IMR-90 (cell line): ENCODE results near the gene ASB4. TPM values are rescaled to one million over a fixed set of nuclear protein-coding genes. Genes with fewer than 3 reads are reported as not detected.

ENCODE experiments used
- ATAC-seq: fragments of 200-7000 bp; cut with Tn5 transposase; 2 replicates; pipeline ENCODE4 v1.9.1; 2020; ENCODE audit warnings: low read depth, mild to moderate bottlenecking, moderate library complexity
- BruUV-seq: library from RNA; stranded (reverse); fragments of 400-500 nt; replicated peaks from 2 replicates; lab custom pipeline; 2021; lab: Mats Ljungman, UMichigan
- CTCF ChIA-PET: fragments of 300-600 bp; formaldehyde crosslinking; extraction: SDS; loops from one replicate; lab custom pipeline; 2021; ENCODE audit warnings: antibody characterized with exemption; lab: Yijun Ruan, JAX
- POLR2A ChIA-PET: fragments of 300-600 bp; sonication (Branson Sonifier 250); formaldehyde crosslinking; loops from one replicate; lab custom pipeline; 2022; ENCODE audit warnings: antibody characterized with exemption; ENCODE audit not compliant: unreplicated experiment; lab: Charles Lee
- DNase-seq: peaks from one replicate; pipeline ENCODE4 v3.0.0; 2013
- H2AFZ ChIP-seq: replicated peaks from 2 replicates; pipeline ENCODE3; 2013; ENCODE audit warnings: low read length, mild to moderate bottlenecking; ENCODE audit not compliant: poor library complexity
- H2AK5ac ChIP-seq: 2 replicates; pipeline ENCODE4 v1.6.1; 2013; ENCODE audit warnings: low read depth, low read length, inconsistent platforms
- H2AK9ac ChIP-seq: replicated peaks from 2 replicates; pipeline ENCODE3; 2013; ENCODE audit warnings: mild to moderate bottlenecking, low read depth, low read length, moderate library complexity; ENCODE audit not compliant: poor library complexity
- H2BK120ac ChIP-seq: 2 replicates; pipeline ENCODE4 v1.6.1; 2013; ENCODE audit warnings: low read depth, low read length, inconsistent platforms
- H2BK15ac ChIP-seq: 3 replicates; pipeline ENCODE4 v1.6.1; 2013; ENCODE audit warnings: low read depth, low read length, inconsistent platforms
- H2BK20ac ChIP-seq: 2 replicates; pipeline ENCODE4 v1.6.1; 2013; ENCODE audit warnings: low read depth, mild to moderate bottlenecking, inconsistent platforms, low read length, moderate library complexity
- H2BK5ac ChIP-seq: 2 replicates; pipeline ENCODE4 v1.6.1; 2013; ENCODE audit warnings: mild to moderate bottlenecking, low read depth, low read length, inconsistent platforms; ENCODE audit not compliant: poor library complexity, severe bottlenecking
- H3K14ac ChIP-seq: replicated peaks from 2 replicates; pipeline ENCODE4 v1.6.1; 2013; ENCODE audit warnings: low read depth, low read length, inconsistent platforms
- H3K18ac ChIP-seq: 2 replicates; pipeline ENCODE4 v1.6.1; 2013; ENCODE audit warnings: low read depth, low read length, control low read depth
- H3K23ac ChIP-seq: 2 replicates; pipeline ENCODE4 v1.6.1; 2013; ENCODE audit warnings: low read depth, low read length, inconsistent platforms
- H3K27ac ChIP-seq: 2 replicates; pipeline ENCODE4 v1.5.1; 2013; ENCODE audit warnings: mild to moderate bottlenecking, control low read depth, low read length; ENCODE audit not compliant: insufficient read depth
- H3K27me3 ChIP-seq: 2 replicates; pipeline ENCODE4 v1.6.1; 2013; ENCODE audit warnings: low read length; ENCODE audit not compliant: control insufficient read depth, insufficient read depth
- H3K36me3 ChIP-seq: 2 replicates; pipeline ENCODE4 v1.6.1; 2013; ENCODE audit warnings: low read length, mixed read lengths; ENCODE audit not compliant: control insufficient read depth, insufficient read depth
- H3K4ac ChIP-seq: 2 replicates; pipeline ENCODE4 v1.6.1; 2013; ENCODE audit warnings: low read depth, low read length, inconsistent platforms
- H3K4me1 ChIP-seq: 2 replicates; pipeline ENCODE4 v1.6.1; 2013; ENCODE audit warnings: low read length, mixed read lengths; ENCODE audit not compliant: control insufficient read depth, insufficient read depth
- H3K4me2 ChIP-seq: 2 replicates; pipeline ENCODE4 v1.6.1; 2013; ENCODE audit warnings: low read depth, mild to moderate bottlenecking, control low read depth, low read length, moderate library complexity
- H3K4me3 ChIP-seq: 2 replicates; pipeline ENCODE4 v1.5.1; 2013; ENCODE audit warnings: low read depth, mild to moderate bottlenecking, control low read depth, low read length, moderate library complexity; ENCODE audit not compliant: insufficient read depth
- H3K56ac ChIP-seq: 2 replicates; pipeline ENCODE4 v1.6.1; 2013; ENCODE audit warnings: low read length, inconsistent platforms; ENCODE audit not compliant: insufficient read depth; ENCODE audit errors: extremely low read depth
- H3K79me1 ChIP-seq, 2 experiments: 2 replicates each; pipeline ENCODE4 v1.6.1; 2013; ENCODE audit warnings: low read length in 2 of 2, inconsistent platforms in 1 of 2, low read depth in 1 of 2
- H3K9ac ChIP-seq: 2 replicates; pipeline ENCODE4 v1.6.1; 2013; ENCODE audit warnings: low read depth, low read length, control low read depth
- H3K9me1 ChIP-seq: 2 replicates; pipeline ENCODE4 v1.6.1; 2013; ENCODE audit warnings: low read length, inconsistent platforms; ENCODE audit not compliant: insufficient read depth
- H3K9me3 ChIP-seq: 2 replicates; pipeline ENCODE4 v1.6.1; 2013; ENCODE audit warnings: low read length; ENCODE audit not compliant: control insufficient read depth, insufficient read depth
- H4K20me1 ChIP-seq: 2 replicates; pipeline ENCODE4 v1.6.1; 2013; ENCODE audit warnings: low read length, inconsistent platforms; ENCODE audit not compliant: insufficient read depth
- H4K5ac ChIP-seq: 2 replicates; pipeline ENCODE4 v1.6.1; 2013; ENCODE audit warnings: mild to moderate bottlenecking, low read depth, low read length, control low read depth
- H4K8ac ChIP-seq, 2 experiments: 2 replicates each; pipeline ENCODE4 v1.6.1; 2013; ENCODE audit warnings: low read depth in 2 of 2, low read length in 2 of 2, control low read depth in 1 of 2, inconsistent platforms in 1 of 2
- H4K91ac ChIP-seq: 2 replicates; pipeline ENCODE4 v1.6.1; 2013; ENCODE audit warnings: low read depth, low read length, inconsistent platforms; ENCODE audit not compliant: insufficient read depth
- MAZ ChIP-seq: IDR thresholded peaks from 2 replicates; pipeline ENCODE4 v1.6.1; 2012; ENCODE audit warnings: low read depth, mild to moderate bottlenecking, low read length, improper control_type of control experiment, moderate library complexity, borderline replicate concordance
- NFE2L2 ChIP-seq: fragments of 150-350 bp; IDR thresholded peaks from 2 replicates; pipeline ENCODE4 v1.6.1; 2016; ENCODE audit warnings: low read depth, mild to moderate bottlenecking, low read length
- RCOR1 ChIP-seq: IDR thresholded peaks from 2 replicates; pipeline ENCODE4 v1.6.1; 2012; ENCODE audit warnings: mild to moderate bottlenecking, low read length, improper control_type of control experiment; ENCODE audit not compliant: insufficient replicate concordance
- WGBS, 2 experiments: methylation state at CpG; one replicate each; pipeline versions ENCODE4 v1.1.5 to v1.1.7; 2013; ENCODE audit warnings: missing lambda C conversion rate in 2 of 2; ENCODE audit not compliant: insufficient read length in 1 of 2; ENCODE audit errors: extremely low coverage in 2 of 2; 5-methylcytosine and 5-hydroxymethylcytosine counted together
- dilution Hi-C: fragments of 300-500 bp; cut with HindIII; formaldehyde crosslinking; loops from one replicate; pipeline ENCODE4 v1.14.3; 2018; ENCODE audit warnings: low sequenced_read_pairs; ENCODE audit not compliant: unreplicated experiment
- in situ Hi-C: fragments of 300-500 bp; cut with MboI; formaldehyde crosslinking; loops from 3 replicates; pipeline ENCODE4 v1.14.3; 2019; ENCODE audit warnings: low sequenced_read_pairs, inconsistent platforms, mixed read lengths
- intact Hi-C: fragments of 100-400 bp; cut with micrococcal nuclease; formaldehyde crosslinking; loops from 2 replicates; pipeline ENCODE4 v1.10.0; 2022
- polyA plus RNA-seq, 3 experiments: library from polyadenylated mRNA; depleted of rRNA; stranded (reverse); fragments of >200 nt; gene quantifications; 2 replicates each; pipeline ENCODE4 v1.2.3, GENCODE V29; 2012; ENCODE audit warnings: low replicate concordance in 1 of 3
- total RNA-seq: library from RNA; depleted of rRNA; stranded (reverse); fragments of >200 nt; gene quantifications from 2 replicates; pipeline ENCODE4 v1.2.3, GENCODE V29; 2012
- TF ChIP-seq, protein P1 (sequence below): fragments of 150-350 bp; IDR thresholded peaks from 2 replicates; pipeline ENCODE4 v1.6.1; 2016; ENCODE audit warnings: low read depth, mild to moderate bottlenecking, low read length, moderate library complexity, borderline replicate concordance
- TF ChIP-seq, protein P2 (sequence below): fragments of 150-350 bp; IDR thresholded peaks from 2 replicates; pipeline ENCODE4 v1.6.1; 2017; ENCODE audit warnings: mild to moderate bottlenecking, antibody characterized with exemption, low read length, low read depth

Gene ASB4
- total and polyA plus RNA-seq, 2 of the 4 experiments (the other 2 are of a cell fraction): not detected

DNA sequence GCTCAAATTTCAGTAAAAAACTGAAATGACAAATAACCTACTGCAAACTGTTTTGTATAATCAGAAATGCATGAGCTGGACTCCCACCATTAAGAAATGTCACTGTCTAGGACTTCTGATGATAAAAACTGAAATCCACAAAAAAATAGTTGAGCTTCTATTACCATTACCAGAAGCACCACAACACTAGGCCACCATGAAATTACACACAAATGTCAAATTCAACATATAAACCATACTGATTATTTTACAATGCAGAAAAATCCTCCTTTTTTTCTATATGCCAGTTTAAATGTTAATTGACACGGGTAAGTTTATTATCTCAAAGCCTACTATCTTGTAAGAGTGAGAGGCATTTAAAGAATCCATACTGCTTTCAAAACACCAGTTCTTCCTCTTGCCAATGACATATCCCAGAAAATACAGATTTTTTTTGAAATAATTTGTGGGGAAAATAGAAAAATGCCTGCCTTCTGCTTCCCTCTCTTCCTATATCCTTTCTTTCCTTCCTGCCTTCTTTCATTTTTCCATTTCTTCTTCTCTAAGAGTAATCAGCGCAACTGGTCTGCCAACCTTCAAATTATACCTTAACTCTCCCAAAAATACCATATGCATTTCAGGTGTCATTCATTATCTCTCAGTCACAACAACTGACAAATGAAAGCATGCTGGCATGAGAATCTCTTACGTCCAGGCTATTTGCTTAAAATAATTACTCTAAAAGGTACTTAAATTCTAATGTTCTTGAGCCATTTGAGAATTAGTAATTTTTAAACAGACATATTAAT, 98.3 kb downstream of the ASB4 start (continued):
- no peak for TF ChIP-seq MAZ

DNA sequence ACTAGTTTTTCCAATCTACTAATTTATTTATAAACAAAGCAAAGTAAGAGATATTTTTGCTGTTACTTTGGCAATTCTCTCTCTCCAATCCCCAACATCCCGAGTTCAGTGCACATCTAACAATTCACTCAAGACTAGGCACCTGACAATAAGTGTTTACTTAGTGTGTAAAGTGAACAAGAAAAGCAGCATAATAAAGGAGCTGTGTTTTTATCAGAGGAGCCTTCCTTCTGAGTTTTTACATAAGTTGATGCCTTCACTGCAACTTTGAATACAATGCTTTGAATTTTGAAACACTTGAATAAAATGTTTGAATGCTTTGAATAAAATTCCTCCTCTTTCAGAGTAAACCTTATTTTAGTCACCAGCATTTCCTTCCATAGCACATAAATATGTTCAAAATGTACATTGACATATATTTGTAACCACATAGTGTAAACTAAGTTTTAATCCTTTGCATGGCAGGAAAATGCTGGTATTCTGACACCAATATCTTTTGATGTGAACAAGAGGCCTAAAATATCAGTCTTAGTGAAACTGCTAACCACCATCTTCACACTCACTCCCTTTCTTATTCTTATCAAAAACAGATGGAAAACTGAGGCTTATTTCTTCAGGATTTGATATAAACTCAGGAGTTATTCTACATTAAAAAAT, 99.2 kb downstream of the ASB4 start:
- Histone ChIP-seq H2AK5ac (no peak overlapping the region), H3K4me1 (no peaks in the 10 kb centered on the region), H3K9me1 (peaks cover 2% of the 10 kb centered on the region; the same call in 1 of the 2 replicates), H4K5ac (no peak overlapping the region), H3K36me3 (peaks cover 1% of the 10 kb centered on the region; the same call in 1 of the 2 replicates), H4K8ac (no peak overlapping the region), H3K27ac (no peak overlapping the region), H3K23ac (no peak overlapping the region), H2AFZ (no peak overlapping the region), H3K9ac (no peak overlapping the region), H3K56ac (no peak overlapping the region), H4K91ac (no peak overlapping the region), H4K20me1 (no peaks in the 10 kb centered on the region), H3K27me3 (no peaks in the 10 kb centered on the region), H3K4me3 (no peak overlapping the region), H3K18ac (no peak overlapping the region), H3K4ac (no peak overlapping the region), H2BK20ac (no peak overlapping the region), H2BK15ac (no peak overlapping the region), H3K9me3 (no peaks in the 10 kb centered on the region), H2AK9ac (no peak overlapping the region), H3K14ac (no peak overlapping the region), H2BK5ac (no peak overlapping the region), H3K4me2 (no peak overlapping the region), H3K79me1 (no peaks in the 10 kb centered on the region), H2BK120ac (no peak overlapping the region)
- no TSS peak for BruUV-seq
- ATAC-seq: no peak
- CTCF ChIA-PET: interaction anchor here (0.7 kb wide), 1 partner anchor 105 kb away, joined by 4 read pairs; no protein-coding TSS in a partner anchor
- POLR2A ChIA-PET: no interaction called here
- no CpG with 5 or more reads among the region's 1 CpG for WGBS, 2 experiments
- intact Hi-C loops (no loop called here), dilution Hi-C loops (no loop called here), in situ Hi-C loops (no loop called here)
- no peak for DNase-seq
- TF ChIP-seq, protein P1, sequence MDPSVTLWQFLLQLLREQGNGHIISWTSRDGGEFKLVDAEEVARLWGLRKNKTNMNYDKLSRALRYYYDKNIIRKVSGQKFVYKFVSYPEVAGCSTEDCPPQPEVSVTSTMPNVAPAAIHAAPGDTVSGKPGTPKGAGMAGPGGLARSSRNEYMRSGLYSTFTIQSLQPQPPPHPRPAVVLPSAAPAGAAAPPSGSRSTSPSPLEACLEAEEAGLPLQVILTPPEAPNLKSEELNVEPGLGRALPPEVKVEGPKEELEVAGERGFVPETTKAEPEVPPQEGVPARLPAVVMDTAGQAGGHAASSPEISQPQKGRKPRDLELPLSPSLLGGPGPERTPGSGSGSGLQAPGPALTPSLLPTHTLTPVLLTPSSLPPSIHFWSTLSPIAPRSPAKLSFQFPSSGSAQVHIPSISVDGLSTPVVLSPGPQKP: no peak
- TF ChIP-seq RCOR1: no peak
- TF ChIP-seq NFE2L2: no peak
- TF ChIP-seq, protein P2, sequence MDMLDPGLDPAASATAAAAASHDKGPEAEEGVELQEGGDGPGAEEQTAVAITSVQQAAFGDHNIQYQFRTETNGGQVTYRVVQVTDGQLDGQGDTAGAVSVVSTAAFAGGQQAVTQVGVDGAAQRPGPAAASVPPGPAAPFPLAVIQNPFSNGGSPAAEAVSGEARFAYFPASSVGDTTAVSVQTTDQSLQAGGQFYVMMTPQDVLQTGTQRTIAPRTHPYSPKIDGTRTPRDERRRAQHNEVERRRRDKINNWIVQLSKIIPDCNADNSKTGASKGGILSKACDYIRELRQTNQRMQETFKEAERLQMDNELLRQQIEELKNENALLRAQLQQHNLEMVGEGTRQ: no peak
